Chondrocyte (in vitro differentiated cells): Measurements from ENCODE around the gene SELENOK. TPM values are rescaled to one million over a fixed set of nuclear protein-coding genes. Genes with fewer than 3 reads are reported as not detected.

Experiments used
- DNase-seq: peaks from one replicate; pipeline ENCODE4 v3.0.0; 2021; ENCODE audit warnings: mixed read lengths, low spot score
- H3K27ac Mint-ChIP-seq: one replicate; pipeline ENCODE4 v1.8.0; 2021; ENCODE audit warnings: mild to moderate bottlenecking, moderate library complexity, mixed read lengths; ENCODE audit not compliant: unreplicated experiment
- H3K27me3 Mint-ChIP-seq: 2 replicates; pipeline ENCODE4 v1.8.0; 2021; ENCODE audit warnings: low read depth, mixed read lengths
- H3K36me3 Mint-ChIP-seq: 2 replicates; pipeline ENCODE4 v1.8.0; 2021; ENCODE audit warnings: low read depth, mixed read lengths
- H3K4me1 Mint-ChIP-seq: 2 replicates; pipeline ENCODE4 v1.8.0; 2021; ENCODE audit warnings: low read depth, mild to moderate bottlenecking, mixed read lengths
- H3K4me3 Mint-ChIP-seq: one replicate; pipeline ENCODE4 v1.8.0; 2021; ENCODE audit warnings: mild to moderate bottlenecking, moderate library complexity, mixed read lengths; ENCODE audit not compliant: unreplicated experiment
- H3K9me3 Mint-ChIP-seq: 2 replicates; pipeline ENCODE4 v1.8.0; 2021; ENCODE audit warnings: low read depth, mixed read lengths
- long read RNA-seq: library from polyadenylated mRNA; stranded (forward); transcript quantifications from one replicate; pipeline ENCODE4 v2.0.0, GENCODE V29; 2021
- total RNA-seq: library from RNA; stranded (reverse); gene quantifications from 3 replicates; pipeline ENCODE4 v1.2.1, GENCODE V29; 2021
- TF ChIP-seq, protein P1 (sequence below): fragments of 200-600 bp; sonication (generic); IDR thresholded peaks from 2 replicates; pipeline ENCODE4 v1.5.0; 2021; ENCODE audit warnings: antibody characterized with exemption, mild to moderate bottlenecking, moderate library complexity

Gene SELENOK
- 28.2 to 33.7 TPM (median 29.6 TPM) in 3 replicates for total RNA-seq
- long read RNA-seq, transcript SELENOK-204 (5 exons, 1,633 nt) = major isoform, 65 of 68 reads
- long read RNA-seq, partial matches to known transcripts = 2 of 68 reads
- long read RNA-seq, other reads (novel, unspliced or antisense) = 1 of 68 reads

DNA sequence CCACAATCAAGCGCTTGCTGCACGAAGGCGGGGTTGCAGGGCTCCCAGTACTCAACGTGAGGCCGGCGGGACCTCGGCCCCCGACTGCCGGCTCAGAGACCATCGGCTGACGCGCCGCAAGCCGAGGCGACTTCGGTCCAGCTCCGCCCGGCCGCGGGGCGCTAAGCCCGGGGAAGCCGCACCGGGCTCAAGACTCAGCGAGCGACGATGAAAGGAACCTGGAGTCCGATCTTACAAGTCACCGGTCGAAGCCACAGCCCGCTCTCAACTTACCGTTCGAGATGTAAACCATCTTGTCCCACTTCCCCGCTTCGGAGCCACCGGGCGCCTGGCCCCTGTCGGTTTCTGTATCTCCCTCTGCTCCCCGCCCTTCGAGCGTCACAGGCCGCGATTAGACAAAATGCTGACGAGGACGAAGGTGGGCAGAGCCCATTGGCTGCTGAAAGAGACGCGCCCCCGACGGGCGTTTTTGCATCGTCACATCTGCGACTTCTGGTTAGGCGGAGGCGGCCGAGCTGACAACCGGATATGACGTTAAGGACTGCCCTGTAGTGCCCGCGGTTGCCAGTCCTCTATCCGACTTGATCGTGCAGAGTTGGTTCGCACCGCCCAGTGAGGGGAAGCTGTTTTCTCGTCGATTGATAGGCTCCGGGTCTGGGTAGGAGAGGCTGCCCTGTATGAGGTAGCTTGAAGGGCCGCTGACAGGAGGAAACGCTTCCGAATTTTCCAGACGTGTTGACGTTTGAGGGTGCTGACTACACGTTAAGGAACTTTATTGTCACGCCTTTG lies at the start of gene SELENOK:
Gene SELENOK, minus strand, starts transcription at position 363 of the 789 bp plus-strand sequence.
- TF ChIP-seq, protein P1, sequence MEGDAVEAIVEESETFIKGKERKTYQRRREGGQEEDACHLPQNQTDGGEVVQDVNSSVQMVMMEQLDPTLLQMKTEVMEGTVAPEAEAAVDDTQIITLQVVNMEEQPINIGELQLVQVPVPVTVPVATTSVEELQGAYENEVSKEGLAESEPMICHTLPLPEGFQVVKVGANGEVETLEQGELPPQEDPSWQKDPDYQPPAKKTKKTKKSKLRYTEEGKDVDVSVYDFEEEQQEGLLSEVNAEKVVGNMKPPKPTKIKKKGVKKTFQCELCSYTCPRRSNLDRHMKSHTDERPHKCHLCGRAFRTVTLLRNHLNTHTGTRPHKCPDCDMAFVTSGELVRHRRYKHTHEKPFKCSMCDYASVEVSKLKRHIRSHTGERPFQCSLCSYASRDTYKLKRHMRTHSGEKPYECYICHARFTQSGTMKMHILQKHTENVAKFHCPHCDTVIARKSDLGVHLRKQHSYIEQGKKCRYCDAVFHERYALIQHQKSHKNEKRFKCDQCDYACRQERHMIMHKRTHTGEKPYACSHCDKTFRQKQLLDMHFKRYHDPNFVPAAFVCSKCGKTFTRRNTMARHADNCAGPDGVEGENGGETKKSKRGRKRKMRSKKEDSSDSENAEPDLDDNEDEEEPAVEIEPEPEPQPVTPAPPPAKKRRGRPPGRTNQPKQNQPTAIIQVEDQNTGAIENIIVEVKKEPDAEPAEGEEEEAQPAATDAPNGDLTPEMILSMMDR = peak; percentile 23
- DNase-seq = peak; percentile 99
- H3K27me3 Mint-ChIP-seq = peaks cover 26% of the 10 kb centered on the region
- H3K36me3 Mint-ChIP-seq = peaks cover 8% of the 10 kb centered on the region
- peaks cover 33% of the 10 kb centered on the region for H3K4me1 Mint-ChIP-seq
- peaks cover 10% of the 10 kb centered on the region for H3K9me3 Mint-ChIP-seq
- H3K4me3 Mint-ChIP-seq = peak within 1 kb of the TSS; percentile 97
- peak within 1 kb of the TSS; percentile 100 for H3K27ac Mint-ChIP-seq

DNA sequence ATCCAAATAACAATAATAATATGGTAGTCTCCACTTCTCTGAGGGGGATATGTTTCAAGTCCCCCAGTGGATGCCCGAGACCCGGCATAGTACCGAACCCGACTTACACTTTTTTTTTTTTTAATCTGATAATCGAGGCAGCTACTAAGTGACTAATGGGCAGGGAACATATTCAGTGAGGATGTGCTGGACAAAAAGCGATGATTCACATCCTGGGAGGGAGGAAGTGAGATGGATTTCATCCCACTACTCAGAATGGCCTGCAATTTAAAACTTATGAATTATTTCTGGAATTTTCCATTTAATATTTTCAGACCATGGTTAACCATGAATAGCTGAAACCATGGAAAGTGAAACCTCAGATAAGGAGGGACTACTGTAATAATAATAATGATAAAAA lies 49.5 kb upstream of the SELENOK start:
- H3K36me3 Mint-ChIP-seq = peaks cover 4% of the 10 kb centered on the region
- H3K27me3 Mint-ChIP-seq = peaks cover 2% of the 10 kb centered on the region
- H3K4me3 Mint-ChIP-seq = no peak overlapping the region
- peaks cover 9% of the 10 kb centered on the region for H3K9me3 Mint-ChIP-seq
- H3K4me1 Mint-ChIP-seq = peaks cover 5% of the 10 kb centered on the region
- TF ChIP-seq, protein P1 = no peak
- no peak for DNase-seq
- no peak overlapping the region for H3K27ac Mint-ChIP-seq

DNA sequence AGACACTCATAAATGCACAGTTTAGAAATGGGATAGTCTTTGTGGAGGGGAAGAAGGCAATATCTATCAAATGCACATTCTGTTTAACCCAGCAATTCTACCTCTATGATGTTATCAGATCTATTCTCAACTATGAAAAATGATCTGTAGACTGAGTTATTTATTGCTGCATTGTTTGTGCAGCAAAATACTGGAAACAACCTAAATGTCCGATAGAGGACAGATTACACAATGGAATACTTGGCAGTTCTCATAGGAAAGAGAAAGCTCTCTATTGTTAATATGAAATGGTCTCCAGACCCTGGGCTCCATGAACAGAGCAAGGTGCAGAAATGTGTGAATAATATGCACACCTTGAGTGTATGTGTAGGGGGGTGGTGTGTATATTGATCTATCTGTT lies 49.0 kb upstream of the SELENOK start:
- Mint-ChIP-seq H3K9me3 (peaks cover 7% of the 10 kb centered on the region), H3K4me1 (peaks cover 5% of the 10 kb centered on the region), H3K36me3 (no peaks in the 10 kb centered on the region), H3K27ac (no peak overlapping the region), H3K27me3 (peaks cover 2% of the 10 kb centered on the region), H3K4me3 (no peak overlapping the region)
- TF ChIP-seq, protein P1 = no peak
- no peak for DNase-seq

DNA sequence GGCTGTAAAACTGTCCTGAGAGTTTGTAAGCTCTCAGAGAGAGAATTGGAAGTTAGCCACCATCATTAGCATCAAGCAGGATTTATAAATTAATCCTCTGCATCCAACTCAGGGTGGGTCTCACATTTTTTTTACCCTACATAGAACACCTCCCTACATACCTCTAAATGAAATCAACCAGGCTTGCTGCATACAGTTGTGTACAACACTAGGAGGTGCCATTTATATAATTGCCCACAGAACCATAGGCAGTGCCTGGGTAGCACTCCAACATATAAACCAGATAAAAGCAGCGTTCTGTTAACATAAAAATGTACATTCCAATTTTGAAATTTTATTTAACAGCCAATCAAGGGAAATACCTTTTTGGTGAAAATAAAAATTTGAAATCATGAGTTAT lies 48.2 kb upstream of the SELENOK start:
- peaks cover 5% of the 10 kb centered on the region for H3K4me1 Mint-ChIP-seq
- TF ChIP-seq, protein P1 = no peak
- H3K36me3 Mint-ChIP-seq = no peaks in the 10 kb centered on the region
- no peak overlapping the region for H3K27ac Mint-ChIP-seq
- H3K9me3 Mint-ChIP-seq = peaks cover 9% of the 10 kb centered on the region
- H3K4me3 Mint-ChIP-seq = no peak overlapping the region
- H3K27me3 Mint-ChIP-seq = no peaks in the 10 kb centered on the region
- DNase-seq = no peak

DNA sequence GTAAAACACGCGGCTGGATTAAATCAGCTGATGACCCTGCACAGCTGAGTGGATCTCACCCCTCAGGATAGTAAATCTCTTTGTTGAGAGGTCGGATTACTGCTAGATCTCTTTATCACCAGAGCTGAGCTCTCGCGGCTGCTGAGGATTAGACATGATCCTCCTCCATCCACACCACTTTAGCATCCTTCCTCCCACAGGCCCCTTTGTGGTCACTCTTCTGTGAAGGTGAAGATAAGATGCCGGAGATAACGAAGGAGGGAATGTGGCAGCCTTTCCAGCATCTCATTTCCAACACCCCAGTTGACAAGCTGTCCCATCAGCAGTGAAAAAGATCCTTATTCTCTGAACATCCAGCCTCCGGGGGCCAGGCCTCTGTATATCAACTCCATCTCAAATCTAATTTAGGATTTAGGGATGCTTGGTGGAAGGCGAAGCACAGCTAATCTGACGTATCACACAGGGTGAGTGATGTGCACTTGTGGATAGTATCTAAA lies 47.5 kb upstream of the SELENOK start:
- H3K27me3 Mint-ChIP-seq = no peaks in the 10 kb centered on the region
- H3K27ac Mint-ChIP-seq = no peak overlapping the region
- no peaks in the 10 kb centered on the region for H3K36me3 Mint-ChIP-seq
- no peak for DNase-seq
- peaks cover 5% of the 10 kb centered on the region for H3K4me1 Mint-ChIP-seq
- peaks cover 12% of the 10 kb centered on the region for H3K9me3 Mint-ChIP-seq
- no peak overlapping the region for H3K4me3 Mint-ChIP-seq
- TF ChIP-seq, protein P1 = no peak
